Gastroesophageal sphincter (tissue), 3 donors: ENCODE data around the gene COTL1.

Experiments
- EP300 ChIP-seq: sonication (generic); formaldehyde crosslinking; IDR thresholded peaks from one replicate; pipeline ENCODE4 v1.6.1; 2017; ENCODE audit warnings: antibody characterized with exemption, mild to moderate bottlenecking
- TF ChIP-seq, protein P1 (sequence below), 4 experiments: fragments of 200-600 bp in 2 of 4; fragments of 450-650 bp in 2 of 4; sonication (generic) in 1 of 4; IDR thresholded peaks; one replicate each; pipeline ENCODE4 v1.5.1; 2017 to 2019; ENCODE audit warnings: antibody characterized with exemption in 4 of 4, mild to moderate bottlenecking in 2 of 4, moderate library complexity in 2 of 4

DNA sequence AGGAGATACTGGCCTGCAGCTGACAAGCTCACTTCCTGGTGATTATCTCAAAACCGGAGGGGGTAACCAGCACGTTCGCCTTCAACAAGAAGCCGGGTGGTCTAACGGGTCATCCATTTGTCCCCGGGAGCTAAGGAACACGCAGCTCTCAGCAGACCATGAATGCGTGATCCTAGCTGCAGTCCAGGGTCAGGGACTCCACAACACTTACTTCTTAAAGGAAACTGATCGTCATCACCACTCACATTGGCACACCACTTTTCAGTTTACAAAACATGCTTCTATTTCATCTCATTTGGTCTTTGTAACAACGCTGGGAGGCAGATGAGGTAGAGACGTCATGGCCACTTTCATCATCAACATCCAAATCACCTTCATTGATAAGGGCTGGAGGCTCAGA is 25.2 kb downstream of the COTL1 start:
- TF ChIP-seq EP300 = no peak
- TF ChIP-seq, protein P1, sequence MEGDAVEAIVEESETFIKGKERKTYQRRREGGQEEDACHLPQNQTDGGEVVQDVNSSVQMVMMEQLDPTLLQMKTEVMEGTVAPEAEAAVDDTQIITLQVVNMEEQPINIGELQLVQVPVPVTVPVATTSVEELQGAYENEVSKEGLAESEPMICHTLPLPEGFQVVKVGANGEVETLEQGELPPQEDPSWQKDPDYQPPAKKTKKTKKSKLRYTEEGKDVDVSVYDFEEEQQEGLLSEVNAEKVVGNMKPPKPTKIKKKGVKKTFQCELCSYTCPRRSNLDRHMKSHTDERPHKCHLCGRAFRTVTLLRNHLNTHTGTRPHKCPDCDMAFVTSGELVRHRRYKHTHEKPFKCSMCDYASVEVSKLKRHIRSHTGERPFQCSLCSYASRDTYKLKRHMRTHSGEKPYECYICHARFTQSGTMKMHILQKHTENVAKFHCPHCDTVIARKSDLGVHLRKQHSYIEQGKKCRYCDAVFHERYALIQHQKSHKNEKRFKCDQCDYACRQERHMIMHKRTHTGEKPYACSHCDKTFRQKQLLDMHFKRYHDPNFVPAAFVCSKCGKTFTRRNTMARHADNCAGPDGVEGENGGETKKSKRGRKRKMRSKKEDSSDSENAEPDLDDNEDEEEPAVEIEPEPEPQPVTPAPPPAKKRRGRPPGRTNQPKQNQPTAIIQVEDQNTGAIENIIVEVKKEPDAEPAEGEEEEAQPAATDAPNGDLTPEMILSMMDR (IDR thresholded peaks at IDR 0.05) = no peak
